Measurements from ENCODE around the gene GPR35. TPM values are rescaled to one million over a fixed set of nuclear protein-coding genes. Genes with fewer than 3 reads are reported as not detected.

Gene GPR35
- total and polyA plus RNA-seq, 2 of the 13 experiments (the other 11 are each of a cell fraction or from before 2014, with no cell fraction given) = 27.1 to 44.2 TPM

GRCh38 chr2:240604939-240605716 is 20.2 kb upstream of the GPR35 start (continued):
- no peak for TF ChIP-seq ZBTB40 (IDR thresholded peaks at IDR 0.05)
- peak; percentile 57; the same call in 1 of the 2 replicates for TF ChIP-seq ZBTB40 (CRISPR knock-in tag; IDR thresholded peaks at IDR 0.05)
- TF ChIP-seq ZNF770 (CRISPR knock-in tag; IDR thresholded peaks at IDR 0.05) = no peak
- peak; percentile 78 for TF ChIP-seq TAF1 (CRISPR knock-in tag; IDR thresholded peaks at IDR 0.05)
- TF ChIP-seq ZNF772 (CRISPR knock-in tag; IDR thresholded peaks at IDR 0.05) = no peak; the same call in none of the 2 replicates
- no peak for TF ChIP-seq RBAK (CRISPR knock-in tag; IDR thresholded peaks at IDR 0.05)
- TF ChIP-seq ZBTB43 (CRISPR knock-in tag; conservative IDR thresholded peaks at IDR 0.05) = no peak
- TF ChIP-seq SNAI1 (CRISPR knock-in tag; IDR thresholded peaks at IDR 0.05; ENCODE audit: borderline replicate concordance) = 0 out of 2 replicates have a peak, but pooled peaks have one; percentile 36
- peak; percentile 79; the same call in 1 of the 2 replicates for TF ChIP-seq DRAP1 (CRISPR knock-in tag; IDR thresholded peaks at IDR 0.05)
- peak; percentile 70; the same call in 1 of the 2 replicates for TF ChIP-seq BRD4 (CRISPR knock-in tag; IDR thresholded peaks at IDR 0.05)
- TF ChIP-seq RBFOX2 (IDR thresholded peaks at IDR 0.05; ENCODE audit: low read depth, low read length) = peak; percentile 67
- TF ChIP-seq NFE2L1 (CRISPR knock-in tag; IDR thresholded peaks at IDR 0.05; ENCODE audit: borderline replicate concordance) = no peak
- TF ChIP-seq ZFP41 (CRISPR knock-in tag; IDR thresholded peaks at IDR 0.05; ENCODE audit: borderline replicate concordance) = 0 out of 2 replicates have a peak, but pooled peaks have one; percentile 4
- TF ChIP-seq ELK4 (CRISPR knock-in tag; IDR thresholded peaks at IDR 0.05; ENCODE audit: borderline replicate concordance) = no peak
